ENCODE results near the gene DICER1. TPM values are rescaled to one million over a fixed set of nuclear protein-coding genes. Genes with fewer than 3 reads are reported as not detected.

Gene DICER1
- total RNA-seq, 1 experiment from 2014 or later = 62.0 TPM

DNA sequence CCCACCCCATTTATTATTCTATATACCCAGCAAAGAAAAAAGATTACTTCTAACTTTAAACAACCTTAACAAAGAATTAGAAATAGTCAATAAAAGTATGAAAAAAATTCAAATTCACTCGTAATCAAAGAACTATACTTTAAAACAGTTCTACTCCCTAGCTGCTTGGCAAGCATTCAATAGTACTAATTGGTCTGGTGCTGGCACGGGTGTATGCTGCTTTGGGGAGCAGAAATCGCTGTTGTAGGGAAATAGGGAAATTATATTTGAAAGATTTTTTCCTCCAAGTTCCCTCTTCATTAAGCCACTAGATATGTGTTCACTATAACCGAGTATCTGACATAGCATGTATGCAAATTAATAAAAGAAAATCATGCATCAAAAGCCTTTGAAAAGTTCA is 65.7 kb downstream of the DICER1 start:
- H3K4me1 Mint-ChIP-seq = peaks cover 17% of the 10 kb centered on the region
- H3K36me3 Mint-ChIP-seq = peaks cover 47% of the 10 kb centered on the region
- DNase-seq (ENCODE audit: low spot score) (no peak), ATAC-seq (no peak)
- H3K27ac Mint-ChIP-seq = no peak overlapping the region
- TF ChIP-seq MLX (CRISPR knock-in tag; IDR thresholded peaks at IDR 0.05) (no peak), ZNF423 (CRISPR knock-in tag; IDR thresholded peaks at IDR 0.05) (no peak), USF1 (CRISPR knock-in tag; IDR thresholded peaks at IDR 0.05) (no peak), CREM (CRISPR knock-in tag; IDR thresholded peaks at IDR 0.05) (no peak), GTF2I (CRISPR knock-in tag; conservative IDR thresholded peaks at IDR 0.05) (no peak), FOXK1 (CRISPR knock-in tag; IDR thresholded peaks at IDR 0.05) (no peak), ZNF121 (CRISPR knock-in tag; IDR thresholded peaks at IDR 0.05) (no peak), NFE2L1 (CRISPR knock-in tag; IDR thresholded peaks at IDR 0.05) (no peak), ETV6 (CRISPR knock-in tag; IDR thresholded peaks at IDR 0.05) (no peak), ZNF396 (CRISPR knock-in tag; IDR thresholded peaks at IDR 0.05; ENCODE audit: borderline replicate concordance) (no peak), ELF4 (CRISPR knock-in tag; IDR thresholded peaks at IDR 0.05; ENCODE audit: low read depth) (no peak), JUN (CRISPR knock-in tag; IDR thresholded peaks at IDR 0.05) (no peak), STAT6 (CRISPR knock-in tag; conservative IDR thresholded peaks at IDR 0.05; ENCODE audit: low read depth) (no peak), CDX4 (CRISPR knock-in tag; IDR thresholded peaks at IDR 0.05; ENCODE audit: borderline replicate concordance) (no peak), ZBTB21 (CRISPR knock-in tag; IDR thresholded peaks at IDR 0.05; ENCODE audit: borderline replicate concordance) (no peak)
- TF ChIP-seq, protein P1, sequence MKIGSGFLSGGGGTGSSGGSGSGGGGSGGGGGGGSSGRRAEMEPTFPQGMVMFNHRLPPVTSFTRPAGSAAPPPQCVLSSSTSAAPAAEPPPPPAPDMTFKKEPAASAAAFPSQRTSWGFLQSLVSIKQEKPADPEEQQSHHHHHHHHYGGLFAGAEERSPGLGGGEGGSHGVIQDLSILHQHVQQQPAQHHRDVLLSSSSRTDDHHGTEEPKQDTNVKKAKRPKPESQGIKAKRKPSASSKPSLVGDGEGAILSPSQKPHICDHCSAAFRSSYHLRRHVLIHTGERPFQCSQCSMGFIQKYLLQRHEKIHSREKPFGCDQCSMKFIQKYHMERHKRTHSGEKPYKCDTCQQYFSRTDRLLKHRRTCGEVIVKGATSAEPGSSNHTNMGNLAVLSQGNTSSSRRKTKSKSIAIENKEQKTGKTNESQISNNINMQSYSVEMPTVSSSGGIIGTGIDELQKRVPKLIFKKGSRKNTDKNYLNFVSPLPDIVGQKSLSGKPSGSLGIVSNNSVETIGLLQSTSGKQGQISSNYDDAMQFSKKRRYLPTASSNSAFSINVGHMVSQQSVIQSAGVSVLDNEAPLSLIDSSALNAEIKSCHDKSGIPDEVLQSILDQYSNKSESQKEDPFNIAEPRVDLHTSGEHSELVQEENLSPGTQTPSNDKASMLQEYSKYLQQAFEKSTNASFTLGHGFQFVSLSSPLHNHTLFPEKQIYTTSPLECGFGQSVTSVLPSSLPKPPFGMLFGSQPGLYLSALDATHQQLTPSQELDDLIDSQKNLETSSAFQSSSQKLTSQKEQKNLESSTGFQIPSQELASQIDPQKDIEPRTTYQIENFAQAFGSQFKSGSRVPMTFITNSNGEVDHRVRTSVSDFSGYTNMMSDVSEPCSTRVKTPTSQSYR (CRISPR knock-in tag; IDR thresholded peaks at IDR 0.05) = no peak
- TF ChIP-seq, protein P2, sequence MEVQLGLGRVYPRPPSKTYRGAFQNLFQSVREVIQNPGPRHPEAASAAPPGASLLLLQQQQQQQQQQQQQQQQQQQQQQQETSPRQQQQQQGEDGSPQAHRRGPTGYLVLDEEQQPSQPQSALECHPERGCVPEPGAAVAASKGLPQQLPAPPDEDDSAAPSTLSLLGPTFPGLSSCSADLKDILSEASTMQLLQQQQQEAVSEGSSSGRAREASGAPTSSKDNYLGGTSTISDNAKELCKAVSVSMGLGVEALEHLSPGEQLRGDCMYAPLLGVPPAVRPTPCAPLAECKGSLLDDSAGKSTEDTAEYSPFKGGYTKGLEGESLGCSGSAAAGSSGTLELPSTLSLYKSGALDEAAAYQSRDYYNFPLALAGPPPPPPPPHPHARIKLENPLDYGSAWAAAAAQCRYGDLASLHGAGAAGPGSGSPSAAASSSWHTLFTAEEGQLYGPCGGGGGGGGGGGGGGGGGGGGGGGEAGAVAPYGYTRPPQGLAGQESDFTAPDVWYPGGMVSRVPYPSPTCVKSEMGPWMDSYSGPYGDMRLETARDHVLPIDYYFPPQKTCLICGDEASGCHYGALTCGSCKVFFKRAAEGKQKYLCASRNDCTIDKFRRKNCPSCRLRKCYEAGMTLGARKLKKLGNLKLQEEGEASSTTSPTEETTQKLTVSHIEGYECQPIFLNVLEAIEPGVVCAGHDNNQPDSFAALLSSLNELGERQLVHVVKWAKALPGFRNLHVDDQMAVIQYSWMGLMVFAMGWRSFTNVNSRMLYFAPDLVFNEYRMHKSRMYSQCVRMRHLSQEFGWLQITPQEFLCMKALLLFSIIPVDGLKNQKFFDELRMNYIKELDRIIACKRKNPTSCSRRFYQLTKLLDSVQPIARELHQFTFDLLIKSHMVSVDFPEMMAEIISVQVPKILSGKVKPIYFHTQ (CRISPR knock-in tag; IDR thresholded peaks at IDR 0.05) = no peak
- TF ChIP-seq, protein P3, sequence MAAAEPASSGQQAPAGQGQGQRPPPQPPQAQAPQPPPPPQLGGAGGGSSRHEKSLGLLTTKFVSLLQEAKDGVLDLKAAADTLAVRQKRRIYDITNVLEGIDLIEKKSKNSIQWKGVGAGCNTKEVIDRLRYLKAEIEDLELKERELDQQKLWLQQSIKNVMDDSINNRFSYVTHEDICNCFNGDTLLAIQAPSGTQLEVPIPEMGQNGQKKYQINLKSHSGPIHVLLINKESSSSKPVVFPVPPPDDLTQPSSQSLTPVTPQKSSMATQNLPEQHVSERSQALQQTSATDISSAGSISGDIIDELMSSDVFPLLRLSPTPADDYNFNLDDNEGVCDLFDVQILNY (CRISPR knock-in tag; IDR thresholded peaks at IDR 0.05) = no peak
- ChIA-PET POLR2A (no interaction called here), CTCF (no interaction called here)
- H3K4me3 Mint-ChIP-seq = no peak overlapping the region
- no peaks in the 10 kb centered on the region for H3K27me3 Mint-ChIP-seq (ENCODE audit: low read depth)
- H3K9me3 Mint-ChIP-seq = no peaks in the 10 kb centered on the region
